Neural cell (in vitro differentiated cells): ENCODE results near the gene SCART1.

Source experiments
- CTCF ChIP-seq: fragments of 450-650 bp; IDR thresholded peaks from 2 replicates; pipeline ENCODE4 v1.5.1; 2014; ENCODE audit warnings: antibody characterized with exemption, mild to moderate bottlenecking, moderate library complexity; ENCODE audit not compliant: poor library complexity, severe bottlenecking
- RAD21 ChIP-seq: fragments of 450-650 bp; conservative IDR thresholded peaks from 2 replicates; pipeline ENCODE4 v1.6.1; 2014; ENCODE audit warnings: antibody characterized with exemption, mild to moderate bottlenecking, moderate library complexity
- TAF1 ChIP-seq: IDR thresholded peaks from 2 replicates; pipeline ENCODE4 v1.6.1; 2012; ENCODE audit warnings: low read depth

- TF ChIP-seq TAF1: no peak
- TF ChIP-seq CTCF: no peak
- no peak for TF ChIP-seq RAD21
Measured at GRCh38 chr10:133465191-133465949, 11.6 kb downstream of the SCART1 start.
